ENCODE data around the gene RAI1.
A peak's percentile ranks its signal among the peaks of the same experiment; 100 is the strongest.

Gene RAI1

GRCh38 chr17:17778308-17779014 is 97.2 kb downstream of the RAI1 start:
- TF ChIP-seq CREB5 (CRISPR knock-in tag; IDR thresholded peaks at IDR 0.05; ENCODE audit: low read depth) (no peak), ESRRG (CRISPR knock-in tag; IDR thresholded peaks at IDR 0.05) (no peak), TSHZ2 (CRISPR knock-in tag; IDR thresholded peaks at IDR 0.05) (no peak), PATZ1 (CRISPR knock-in tag; IDR thresholded peaks at IDR 0.05; ENCODE audit: borderline replicate concordance) (no peak), OSR1 (CRISPR knock-in tag; IDR thresholded peaks at IDR 0.05) (no peak), CSRNP3 (CRISPR knock-in tag; IDR thresholded peaks at IDR 0.05) (no peak), ISL1 (CRISPR knock-in tag; IDR thresholded peaks at IDR 0.05) (no peak), RARB (CRISPR knock-in tag; IDR thresholded peaks at IDR 0.05) (no peak), ZNF8 (CRISPR knock-in tag; IDR thresholded peaks at IDR 0.05) (no peak), CSDC2 (CRISPR knock-in tag; IDR thresholded peaks at IDR 0.05) (no peak), ZFP30 (CRISPR knock-in tag; IDR thresholded peaks at IDR 0.05) (no peak), ZNF565 (CRISPR knock-in tag; conservative IDR thresholded peaks at IDR 0.05; ENCODE audit: low read depth) (no peak), TOX (CRISPR knock-in tag; IDR thresholded peaks at IDR 0.05; ENCODE audit: borderline replicate concordance) (no peak)
- no peak for ATAC-seq

- ATAC-seq: no peak
- TF ChIP-seq PATZ1 (CRISPR knock-in tag; IDR thresholded peaks at IDR 0.05; ENCODE audit: borderline replicate concordance) (no peak), GLIS3 (CRISPR knock-in tag; IDR thresholded peaks at IDR 0.05) (no peak), CSDC2 (CRISPR knock-in tag; IDR thresholded peaks at IDR 0.05) (no peak), ZNF8 (CRISPR knock-in tag; IDR thresholded peaks at IDR 0.05) (no peak), ISL1 (CRISPR knock-in tag; IDR thresholded peaks at IDR 0.05) (no peak), RARB (CRISPR knock-in tag; IDR thresholded peaks at IDR 0.05) (no peak), SNAI2 (CRISPR knock-in tag; IDR thresholded peaks at IDR 0.05) (no peak)
Measured at GRCh38 chr17:17779015-17779611, 97.9 kb downstream of the RAI1 start.

GRCh38 chr17:17780922-17781590 is 99.8 kb downstream of the RAI1 start:
- peak; percentile 81 for ATAC-seq
- TF ChIP-seq POU6F1 (CRISPR knock-in tag; IDR thresholded peaks at IDR 0.05; ENCODE audit: borderline replicate concordance, low read depth) (no peak), TSHZ2 (CRISPR knock-in tag; IDR thresholded peaks at IDR 0.05) (no peak), CSDC2 (CRISPR knock-in tag; IDR thresholded peaks at IDR 0.05) (no peak), ZFP30 (CRISPR knock-in tag; IDR thresholded peaks at IDR 0.05) (no peak), CREB5 (CRISPR knock-in tag; IDR thresholded peaks at IDR 0.05; ENCODE audit: low read depth) (no peak), RARB (CRISPR knock-in tag; IDR thresholded peaks at IDR 0.05) (no peak), OSR1 (CRISPR knock-in tag; IDR thresholded peaks at IDR 0.05) (no peak), ZNF8 (CRISPR knock-in tag; IDR thresholded peaks at IDR 0.05) (no peak), ZFP3 (CRISPR knock-in tag; IDR thresholded peaks at IDR 0.05) (no peak)

Measured in SK-N-SH treated with all-trans-retinoic acid at 6 μM for 48 hours (cell line).